Gastroesophageal sphincter (tissue), 3 donors: ENCODE measurements around the gene SGPL1.

Experiments
- EP300 ChIP-seq: sonication (generic); formaldehyde crosslinking; IDR thresholded peaks from one replicate; pipeline ENCODE4 v1.6.1; 2017; ENCODE audit warnings: antibody characterized with exemption, mild to moderate bottlenecking
- POLR2A ChIP-seq, 2 donors: fragments of 450-650 bp; IDR thresholded peaks; one replicate each; pipeline ENCODE4 v1.6.1; 2017; ENCODE audit warnings: antibody characterized with exemption in 2 of 2, mild to moderate bottlenecking in 2 of 2, moderate library complexity in 1 of 2
- POLR2AphosphoS5 ChIP-seq: sonication (generic); formaldehyde crosslinking; IDR thresholded peaks from one replicate; pipeline ENCODE4 v1.6.1; 2017; ENCODE audit warnings: antibody characterized with exemption
- TF ChIP-seq, protein P1 (sequence below), 4 experiments: fragments of 200-600 bp in 2 of 4; fragments of 450-650 bp in 2 of 4; sonication (generic) in 1 of 4; IDR thresholded peaks; one replicate each; pipeline ENCODE4 v1.5.1; 2017 to 2019; ENCODE audit warnings: antibody characterized with exemption in 4 of 4, mild to moderate bottlenecking in 2 of 4, moderate library complexity in 2 of 4

DNA sequence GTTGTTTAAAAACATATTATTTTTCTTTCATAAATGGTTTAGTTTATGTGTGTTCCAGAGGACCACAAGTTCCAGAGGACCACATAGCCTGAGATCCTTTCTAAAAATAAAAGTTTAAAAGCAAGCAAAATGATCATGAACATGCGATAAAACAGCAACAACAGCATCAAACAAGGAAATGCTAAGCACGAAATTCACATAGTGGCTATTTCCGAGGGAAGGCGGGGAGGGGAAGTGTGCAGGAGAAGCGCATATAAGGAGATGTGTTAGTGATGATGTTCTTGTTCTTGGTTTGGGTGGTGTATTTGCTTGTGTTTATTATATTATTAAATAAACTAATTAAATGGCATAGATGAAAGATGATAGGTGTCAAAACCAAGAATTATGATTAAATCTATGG lies 31.7 kb upstream of the SGPL1 start:
- TF ChIP-seq, protein P1, sequence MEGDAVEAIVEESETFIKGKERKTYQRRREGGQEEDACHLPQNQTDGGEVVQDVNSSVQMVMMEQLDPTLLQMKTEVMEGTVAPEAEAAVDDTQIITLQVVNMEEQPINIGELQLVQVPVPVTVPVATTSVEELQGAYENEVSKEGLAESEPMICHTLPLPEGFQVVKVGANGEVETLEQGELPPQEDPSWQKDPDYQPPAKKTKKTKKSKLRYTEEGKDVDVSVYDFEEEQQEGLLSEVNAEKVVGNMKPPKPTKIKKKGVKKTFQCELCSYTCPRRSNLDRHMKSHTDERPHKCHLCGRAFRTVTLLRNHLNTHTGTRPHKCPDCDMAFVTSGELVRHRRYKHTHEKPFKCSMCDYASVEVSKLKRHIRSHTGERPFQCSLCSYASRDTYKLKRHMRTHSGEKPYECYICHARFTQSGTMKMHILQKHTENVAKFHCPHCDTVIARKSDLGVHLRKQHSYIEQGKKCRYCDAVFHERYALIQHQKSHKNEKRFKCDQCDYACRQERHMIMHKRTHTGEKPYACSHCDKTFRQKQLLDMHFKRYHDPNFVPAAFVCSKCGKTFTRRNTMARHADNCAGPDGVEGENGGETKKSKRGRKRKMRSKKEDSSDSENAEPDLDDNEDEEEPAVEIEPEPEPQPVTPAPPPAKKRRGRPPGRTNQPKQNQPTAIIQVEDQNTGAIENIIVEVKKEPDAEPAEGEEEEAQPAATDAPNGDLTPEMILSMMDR (IDR thresholded peaks at IDR 0.05) = no peak
- TF ChIP-seq POLR2A (IDR thresholded peaks at IDR 0.05) (no peak), EP300 (no peak), POLR2AphosphoS5 (no peak)
